NT2/D1 (cell line): ENCODE data around the gene GP1BB.
A peak's percentile ranks its signal among the peaks of the same experiment; 100 is the strongest.

Source experiments
- DNase-seq: peaks from one replicate; pipeline ENCODE4 v3.0.0-alpha.2; 2011; ENCODE audit warnings: low read depth, low spot score
- H3K27me3 ChIP-seq: 2 replicates; pipeline ENCODE4 v1.6.0; 2011; ENCODE audit warnings: mild to moderate bottlenecking; ENCODE audit not compliant: insufficient read length, insufficient read depth
- H3K36me3 ChIP-seq: 2 replicates; pipeline ENCODE4 v1.6.1; 2011; ENCODE audit warnings: mild to moderate bottlenecking, low read length, mixed read lengths; ENCODE audit not compliant: insufficient read depth, insufficient read length
- H3K4me1 ChIP-seq: 2 replicates; pipeline ENCODE4 v1.5.1; 2011; ENCODE audit not compliant: insufficient read depth, insufficient read length
- H3K4me3 ChIP-seq: 2 replicates; pipeline ENCODE4 v1.5.1; 2011; ENCODE audit warnings: low read depth; ENCODE audit not compliant: insufficient read length
- H3K9ac ChIP-seq: 2 replicates; pipeline ENCODE4 v1.6.0; 2011; ENCODE audit warnings: low read depth; ENCODE audit not compliant: insufficient read length
- H3K9me3 ChIP-seq: 2 replicates; pipeline ENCODE4 v1.5.1; 2011; ENCODE audit warnings: mild to moderate bottlenecking, low read length; ENCODE audit not compliant: insufficient read depth
- SUZ12 ChIP-seq: IDR thresholded peaks from 2 replicates; pipeline ENCODE4 v1.6.1; 2011; ENCODE audit not compliant: insufficient read length, insufficient read depth; ENCODE audit errors: extremely low read depth
- YY1 ChIP-seq: IDR thresholded peaks from 2 replicates; pipeline ENCODE4 v1.6.1; 2011; ENCODE audit not compliant: insufficient read length, insufficient read depth
- ZNF274 ChIP-seq: IDR thresholded peaks from 2 replicates; pipeline ENCODE4 v1.6.1; 2011; ENCODE audit warnings: mild to moderate bottlenecking, low read depth, low read length

GP1BB gene

GRCh38 chr22:19762568-19763457 is 39.5 kb downstream of the GP1BB start:
- no peak overlapping the region for H3K9ac ChIP-seq
- no peaks in the 10 kb centered on the region for H3K36me3 ChIP-seq
- H3K4me3 ChIP-seq = no peak overlapping the region
- H3K9me3 ChIP-seq = no peaks in the 10 kb centered on the region
- no peak for DNase-seq
- H3K27me3 ChIP-seq = peaks cover 93% of the 10 kb centered on the region
- no peak for TF ChIP-seq SUZ12
- no peak for TF ChIP-seq ZNF274
- no peak for TF ChIP-seq YY1
- H3K4me1 ChIP-seq = peaks cover 11% of the 10 kb centered on the region

- TF ChIP-seq YY1 (no peak), SUZ12 (no peak), ZNF274 (no peak)
- H3K9ac ChIP-seq = no peak overlapping the region
- no peaks in the 10 kb centered on the region for H3K9me3 ChIP-seq
- no peaks in the 10 kb centered on the region for H3K36me3 ChIP-seq
- no peak for DNase-seq
- H3K27me3 ChIP-seq = peaks cover 93% of the 10 kb centered on the region
- H3K4me3 ChIP-seq = no peak overlapping the region
- H3K4me1 ChIP-seq = peaks cover 15% of the 10 kb centered on the region
These were observed 40.3 kb downstream of the GP1BB start for GRCh38 chr22:19763458-19764298.

GRCh38 chr22:19764299-19764593 is 40.9 kb downstream of the GP1BB start:
- Histone ChIP-seq H3K27me3 (peaks cover 88% of the 10 kb centered on the region), H3K4me1 (peaks cover 15% of the 10 kb centered on the region), H3K9ac (no peak overlapping the region), H3K36me3 (no peaks in the 10 kb centered on the region), H3K4me3 (no peak overlapping the region), H3K9me3 (no peaks in the 10 kb centered on the region)
- no peak for DNase-seq
- TF ChIP-seq SUZ12 = no peak
- no peak for TF ChIP-seq ZNF274
- no peak for TF ChIP-seq YY1

- H3K9me3 ChIP-seq = no peaks in the 10 kb centered on the region
- H3K4me3 ChIP-seq = no peak overlapping the region
- peaks cover 11% of the 10 kb centered on the region for H3K4me1 ChIP-seq
- TF ChIP-seq SUZ12 = no peak
- no peak for TF ChIP-seq YY1
- no peak for TF ChIP-seq ZNF274
- DNase-seq = no peak
- H3K9ac ChIP-seq = no peak overlapping the region
- peaks cover 86% of the 10 kb centered on the region for H3K27me3 ChIP-seq
- H3K36me3 ChIP-seq = no peaks in the 10 kb centered on the region
These were observed 41.5 kb downstream of the GP1BB start for GRCh38 chr22:19764636-19765476.

GRCh38 chr22:19765477-19766239 is 42.3 kb downstream of the GP1BB start:
- Histone ChIP-seq H3K4me1 (peaks cover 11% of the 10 kb centered on the region), H3K4me3 (peak overlapping the region; percentile 32), H3K36me3 (no peaks in the 10 kb centered on the region), H3K9me3 (no peaks in the 10 kb centered on the region), H3K9ac (peak overlapping the region; percentile 21), H3K27me3 (peaks cover 82% of the 10 kb centered on the region)
- TF ChIP-seq SUZ12 = no peak
- no peak for TF ChIP-seq YY1
- no peak for TF ChIP-seq ZNF274
- DNase-seq = no peak

- DNase-seq = no peak
- TF ChIP-seq ZNF274 (no peak), YY1 (no peak), SUZ12 (no peak)
- H3K9me3 ChIP-seq = no peaks in the 10 kb centered on the region
- no peaks in the 10 kb centered on the region for H3K36me3 ChIP-seq
- peak overlapping the region; percentile 24 for H3K4me3 ChIP-seq
- H3K27me3 ChIP-seq = peaks cover 79% of the 10 kb centered on the region
- H3K4me1 ChIP-seq = peaks cover 11% of the 10 kb centered on the region
- no peak overlapping the region for H3K9ac ChIP-seq
These were observed 42.8 kb downstream of the GP1BB start for GRCh38 chr22:19766240-19766510.
